T-helper 2 cell treated with Interferon-gamma antibody and Interleukin-4, amounts not matched to agents 5 μg/mL and 100 μg/mL, for 36 hours (primary cell): ENCODE measurements around the gene BOLA2B.
A peak's percentile ranks its signal among the peaks of the same experiment; 100 is the strongest.
"Not testable (repeated sequence)": the region's sequence is repeated elsewhere in the genome, so short reads cannot be mapped to it uniquely, and the experiment has no call there.

Experiments
- DNase-seq: peaks from one replicate; pipeline ENCODE4 v3.0.0; 2021; ENCODE audit warnings: low spot score
- H3K27ac Mint-ChIP-seq: one replicate; pipeline ENCODE4 v1.8.0; 2021; ENCODE audit warnings: mild to moderate bottlenecking, mixed read lengths
- H3K27me3 Mint-ChIP-seq: one replicate; pipeline ENCODE4 v1.8.0; 2021; ENCODE audit warnings: low read depth, mixed read lengths
- H3K36me3 Mint-ChIP-seq: one replicate; pipeline ENCODE4 v1.8.0; 2021; ENCODE audit warnings: low read depth, mixed read lengths
- H3K4me1 Mint-ChIP-seq: one replicate; pipeline ENCODE4 v1.8.0; 2021; ENCODE audit warnings: low read depth, mixed read lengths
- H3K4me3 Mint-ChIP-seq: one replicate; pipeline ENCODE4 v1.8.0; 2022; ENCODE audit warnings: mild to moderate bottlenecking, moderate library complexity, mixed read lengths
- H3K9me3 Mint-ChIP-seq: one replicate; pipeline ENCODE4 v1.8.0; 2021; ENCODE audit warnings: mixed read lengths

BOLA2B gene

DNA sequence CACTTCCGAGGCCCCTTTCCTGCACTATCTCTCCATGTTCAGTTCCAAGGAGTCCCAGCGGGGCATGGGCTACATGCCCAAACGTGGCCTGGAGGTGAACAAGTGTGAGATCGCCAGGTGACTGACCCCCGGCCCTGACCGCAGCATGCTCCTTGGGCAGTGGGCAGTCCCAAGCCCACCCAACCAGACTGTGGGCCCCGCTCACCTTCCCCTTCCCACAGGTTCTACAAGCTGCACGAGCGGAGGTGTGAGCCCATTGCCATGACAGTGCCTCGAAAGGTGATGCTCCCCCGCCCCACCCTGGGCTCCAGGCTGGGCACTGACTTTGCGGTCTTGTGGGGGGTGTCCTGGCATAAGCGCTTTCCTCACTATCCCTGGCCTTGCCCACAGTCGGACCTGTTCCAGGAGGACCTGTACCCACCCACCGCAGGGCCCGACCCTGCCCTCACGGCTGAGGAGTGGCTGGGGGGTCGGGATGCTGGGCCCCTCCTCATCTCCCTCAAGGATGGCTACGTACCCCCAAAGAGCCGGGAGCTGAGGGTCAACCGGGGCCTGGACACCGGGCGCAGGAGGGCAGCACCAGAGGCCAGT lies 5.4 kb downstream of the BOLA2B start:
- Mint-ChIP-seq H3K36me3 (peaks cover 44% of the 10 kb centered on the region), H3K4me1 (peaks cover 9% of the 10 kb centered on the region), H3K4me3 (peak overlapping the region; percentile 60), H3K27ac (no peak overlapping the region), H3K27me3 (no peaks in the 10 kb centered on the region), H3K9me3 (no peaks in the 10 kb centered on the region)
- DNase-seq: no peak

DNA sequence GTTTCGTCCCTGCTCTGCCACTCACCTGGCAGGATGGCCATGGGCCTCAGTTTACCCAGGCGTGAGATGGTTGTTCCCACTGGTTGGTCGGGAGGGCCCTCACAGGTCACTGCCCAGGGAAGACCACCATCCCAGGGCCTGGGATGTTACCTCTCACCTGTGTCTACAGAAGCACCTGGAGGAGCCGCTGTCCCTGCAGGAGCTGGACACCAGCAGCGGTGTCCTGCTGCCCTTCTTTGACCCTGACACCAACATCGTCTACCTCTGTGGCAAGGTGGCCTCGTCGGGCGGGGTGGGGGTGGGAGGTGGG lies 6.0 kb downstream of the BOLA2B start:
- Mint-ChIP-seq H3K4me3 (peak overlapping the region; percentile 100), H3K36me3 (peaks cover 44% of the 10 kb centered on the region), H3K4me1 (peaks cover 12% of the 10 kb centered on the region), H3K9me3 (no peaks in the 10 kb centered on the region), H3K27me3 (no peaks in the 10 kb centered on the region), H3K27ac (peak overlapping the region; percentile 97)
- no peak for DNase-seq

- peaks cover 44% of the 10 kb centered on the region for H3K36me3 Mint-ChIP-seq
Measured at GRCh38 chr16:30186782-30187555, 6.5 kb downstream of the BOLA2B start.

DNA sequence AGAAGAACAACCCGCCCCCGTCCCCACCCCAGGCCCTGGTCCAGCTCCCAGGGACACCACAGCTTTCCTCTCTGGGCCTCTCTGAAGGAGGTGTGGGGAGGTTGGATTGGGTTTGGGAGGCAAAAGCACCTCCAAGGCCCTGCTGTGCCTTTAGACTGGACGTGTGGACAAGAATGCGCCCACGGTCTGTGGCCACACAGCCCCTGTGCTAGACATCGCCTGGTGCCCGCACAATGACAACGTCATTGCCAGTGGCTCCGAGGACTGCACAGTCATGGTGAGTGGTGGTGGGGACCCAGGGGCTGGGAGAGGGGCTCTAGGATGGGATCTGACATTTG lies 7.1 kb downstream of the BOLA2B start:
- Mint-ChIP-seq H3K4me1 (peaks cover 19% of the 10 kb centered on the region), H3K36me3 (peaks cover 44% of the 10 kb centered on the region), H3K27me3 (no peaks in the 10 kb centered on the region), H3K4me3 (peak overlapping the region; percentile 100), H3K9me3 (no peaks in the 10 kb centered on the region), H3K27ac (peak overlapping the region; percentile 97)
- no peak for DNase-seq

More at GRCh38 chr16:30186782-30187555, 6.5 kb downstream of the BOLA2B start:
- H3K27me3 Mint-ChIP-seq: no peaks in the 10 kb centered on the region
- H3K4me1 Mint-ChIP-seq: peaks cover 18% of the 10 kb centered on the region
- DNase-seq: peak; percentile 79
- H3K4me3 Mint-ChIP-seq: peak overlapping the region; percentile 100
- H3K27ac Mint-ChIP-seq: peak overlapping the region; percentile 97
- no peaks in the 10 kb centered on the region for H3K9me3 Mint-ChIP-seq

- Mint-ChIP-seq H3K9me3 (no peaks in the 10 kb centered on the region), H3K27ac (peak overlapping the region; percentile 97), H3K36me3 (peaks cover 44% of the 10 kb centered on the region), H3K4me1 (peaks cover 19% of the 10 kb centered on the region), H3K27me3 (no peaks in the 10 kb centered on the region), H3K4me3 (peak overlapping the region; percentile 100)
- peak; percentile 80 for DNase-seq
Measured at GRCh38 chr16:30185683-30186421, 7.6 kb downstream of the BOLA2B start.

- Mint-ChIP-seq H3K27ac (peak overlapping the region; percentile 97), H3K9me3 (no peaks in the 10 kb centered on the region), H3K4me1 (peaks cover 19% of the 10 kb centered on the region), H3K4me3 (peak overlapping the region; percentile 100), H3K36me3 (peaks cover 44% of the 10 kb centered on the region), H3K27me3 (no peaks in the 10 kb centered on the region)
- DNase-seq: no peak
Measured at GRCh38 chr16:30184891-30185682, 8.4 kb downstream of the BOLA2B start.

GRCh38 chr16:30184096-30184890 lies 9.2 kb downstream of the BOLA2B start:
- DNase-seq: peak; percentile 63
- peaks cover 19% of the 10 kb centered on the region for H3K4me1 Mint-ChIP-seq
- peaks cover 44% of the 10 kb centered on the region for H3K36me3 Mint-ChIP-seq
- H3K27ac Mint-ChIP-seq: peak overlapping the region; percentile 97
- H3K4me3 Mint-ChIP-seq: peak overlapping the region; percentile 100
- H3K27me3 Mint-ChIP-seq: no peaks in the 10 kb centered on the region
- H3K9me3 Mint-ChIP-seq: no peaks in the 10 kb centered on the region

- Mint-ChIP-seq H3K36me3 (peaks cover 44% of the 10 kb centered on the region), H3K27me3 (no peaks in the 10 kb centered on the region), H3K27ac (peak within 1 kb of the TSS; percentile 97), H3K4me1 (peaks cover 19% of the 10 kb centered on the region), H3K4me3 (peak within 1 kb of the TSS; percentile 100), H3K9me3 (no peaks in the 10 kb centered on the region)
- DNase-seq: peak; percentile 87
Measured at GRCh38 chr16:30183233-30184095, 10.0 kb downstream of the BOLA2B start, which contains the start of gene CORO1A. Gene CORO1A, plus strand, starts transcription at chr16:30183602. Its CDS starts 1,608 bp downstream, at chr16:30185210.

DNA sequence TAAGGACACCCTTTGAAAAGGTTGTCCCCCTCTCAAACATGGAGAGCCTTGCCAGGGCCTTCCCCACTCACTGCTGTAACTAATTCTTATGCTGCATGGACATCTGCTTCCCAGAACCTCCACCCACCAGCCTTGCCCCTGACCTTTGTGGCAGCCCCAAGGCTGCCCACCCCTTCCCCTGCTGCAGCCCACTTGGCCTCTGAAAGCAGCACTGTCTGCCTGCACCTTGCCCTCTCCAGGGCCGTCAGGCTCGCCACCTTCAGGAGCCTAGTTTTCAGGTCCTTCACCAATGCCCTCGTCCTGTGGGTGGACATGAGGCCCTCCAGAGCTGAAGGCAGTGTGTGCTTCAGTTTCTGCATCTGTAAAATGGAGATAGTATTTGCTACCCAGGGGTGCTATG lies 12.7 kb downstream of the BOLA2B start:
- no peak for DNase-seq
- no peak overlapping the region for H3K27ac Mint-ChIP-seq
- H3K36me3 Mint-ChIP-seq: peaks cover 19% of the 10 kb centered on the region
- peaks cover 11% of the 10 kb centered on the region for H3K4me1 Mint-ChIP-seq
- H3K27me3 Mint-ChIP-seq: no peaks in the 10 kb centered on the region
- no peaks in the 10 kb centered on the region for H3K9me3 Mint-ChIP-seq
- H3K4me3 Mint-ChIP-seq: no peak overlapping the region

- peaks cover 11% of the 10 kb centered on the region for H3K4me1 Mint-ChIP-seq
- no peak overlapping the region for H3K4me3 Mint-ChIP-seq
- DNase-seq: no peak
- no peaks in the 10 kb centered on the region for H3K9me3 Mint-ChIP-seq
- no peaks in the 10 kb centered on the region for H3K27me3 Mint-ChIP-seq
- peaks cover 11% of the 10 kb centered on the region for H3K36me3 Mint-ChIP-seq
- no peak overlapping the region for H3K27ac Mint-ChIP-seq
Measured at GRCh38 chr16:30179931-30180330, 13.5 kb downstream of the BOLA2B start.

GRCh38 chr16:30179195-30179594 lies 14.3 kb downstream of the BOLA2B start:
- Mint-ChIP-seq H3K27ac (no peak overlapping the region), H3K36me3 (peaks cover 4% of the 10 kb centered on the region), H3K9me3 (no peaks in the 10 kb centered on the region), H3K27me3 (no peaks in the 10 kb centered on the region), H3K4me1 (peaks cover 11% of the 10 kb centered on the region), H3K4me3 (no peak overlapping the region)
- DNase-seq: no peak

- not testable (repeated sequence) for H3K4me1 Mint-ChIP-seq, H3K36me3 Mint-ChIP-seq, DNase-seq, H3K27ac Mint-ChIP-seq, H3K27me3 Mint-ChIP-seq, H3K4me3 Mint-ChIP-seq, H3K9me3 Mint-ChIP-seq
Measured at GRCh38 chr16:30176876-30177275, 16.6 kb downstream of the BOLA2B start.
